Panc1 (cell line): ENCODE data around the gene FEN1. TPM values are rescaled to one million over a fixed set of nuclear protein-coding genes. Genes with fewer than 3 reads are reported as not detected.

Experiments
- ATAC-seq: fragments of 200-7000 bp; cut with Tn5 transposase; 2 replicates; pipeline ENCODE4 v1.9.1; 2020; ENCODE audit warnings: mild to moderate bottlenecking, moderate library complexity
- BruUV-seq: library from RNA; stranded (reverse); fragments of 400-500 nt; replicated peaks from 2 replicates; lab custom pipeline; 2021; lab: Mats Ljungman, UMichigan
- CTCF ChIA-PET: fragments of 300-600 bp; sonication (Branson Sonifier 250); formaldehyde crosslinking; loops from one replicate; lab custom pipeline; 2022; ENCODE audit warnings: antibody characterized with exemption; lab: Charles Lee
- POLR2A ChIA-PET: fragments of 300-600 bp; sonication (Branson Sonifier 250); formaldehyde crosslinking; loops from one replicate; lab custom pipeline; 2022; ENCODE audit warnings: antibody characterized with exemption; lab: Charles Lee
- DNase-seq: peaks from one replicate; pipeline ENCODE4 v3.0.0-alpha.2; 2010; ENCODE audit warnings: low read depth, low spot score
- H3K27ac ChIP-seq: 2 replicates; pipeline ENCODE4 v1.5.1; 2011; ENCODE audit warnings: mild to moderate bottlenecking, low read length, inconsistent platforms
- H3K27me3 ChIP-seq: fragments of 200-500 bp; sonication (Bioruptor generic); 2 replicates; pipeline ENCODE4 v1.6.0; 2014; ENCODE audit warnings: low read length, inconsistent platforms; ENCODE audit not compliant: control insufficient read depth, insufficient read depth
- H3K36me3 ChIP-seq: fragments of 200-500 bp; sonication (Bioruptor generic); 2 replicates; pipeline ENCODE4 v1.5.1; 2014; ENCODE audit warnings: inconsistent platforms, mild to moderate bottlenecking, low read length, moderate library complexity; ENCODE audit not compliant: control insufficient read depth, insufficient read depth
- H3K4me1 ChIP-seq: 2 replicates; pipeline ENCODE4 v1.5.1; 2011; ENCODE audit warnings: inconsistent platforms, mild to moderate bottlenecking, low read length, moderate library complexity; ENCODE audit not compliant: control insufficient read depth, insufficient read depth
- H3K4me3 ChIP-seq, 2 experiments: 2 replicates each; pipeline ENCODE4 v1.5.1; 2011 to 2012; ENCODE audit warnings: low read depth in 2 of 2, low read length in 2 of 2, mild to moderate bottlenecking in 2 of 2, inconsistent platforms in 1 of 2, moderate library complexity in 1 of 2
- H3K9me3 ChIP-seq: fragments of 200-500 bp; sonication (Bioruptor generic); 2 replicates; pipeline ENCODE4 v1.5.1; 2014; ENCODE audit warnings: low read depth, mild to moderate bottlenecking, inconsistent platforms, low read length, moderate library complexity; ENCODE audit not compliant: control insufficient read depth, insufficient read depth
- POLR2AphosphoS5 ChIP-seq: IDR thresholded peaks from 2 replicates; pipeline ENCODE4 v1.6.1; 2012; ENCODE audit warnings: mild to moderate bottlenecking, low read depth, low read length, moderate library complexity
- SIN3A ChIP-seq: IDR thresholded peaks from 2 replicates; pipeline ENCODE4 v1.6.1; 2012; ENCODE audit warnings: low read depth, mild to moderate bottlenecking, low read length, moderate library complexity, borderline replicate concordance; ENCODE audit not compliant: insufficient read depth
- TCF7L2 ChIP-seq: IDR thresholded peaks from 2 replicates; pipeline ENCODE4 v1.6.1; 2011; ENCODE audit warnings: mild to moderate bottlenecking, low read depth, low read length, inconsistent platforms
- in situ Hi-C: cut with HindIII; loops from 2 replicates; pipeline ENCODE4 v1.10.0; 2016; ENCODE audit warnings: low sequenced_read_pairs, low pct_unique_long_range_greater_than_20kb
- intact Hi-C: fragments of 100-400 bp; cut with micrococcal nuclease; formaldehyde crosslinking; loops from one replicate; pipeline ENCODE4 v1.10.0; 2022; ENCODE audit not compliant: unreplicated experiment
- total RNA-seq: library from RNA; stranded (reverse); gene quantifications from one replicate; pipeline ENCODE4 v1.2.1, GENCODE V29; 2021; ENCODE audit not compliant: unreplicated experiment
- TF ChIP-seq, protein P1 (sequence below), 2 experiments: IDR thresholded peaks; 2 replicates each; pipeline ENCODE4 v1.6.1; 2011 to 2012; ENCODE audit warnings: low read depth in 2 of 2, control low read depth in 1 of 2, low read length in 1 of 2, mild to moderate bottlenecking in 1 of 2, moderate library complexity in 1 of 2; ENCODE audit not compliant: insufficient read depth in 1 of 2
- TF ChIP-seq, protein P2 (sequence below): fragments of 450-650 bp; IDR thresholded peaks from 2 replicates; pipeline ENCODE4 v1.5.1; 2017; ENCODE audit warnings: mild to moderate bottlenecking

The FEN1 gene
- total RNA-seq, 1 experiment from 2014 or later = 67.6 TPM

DNA sequence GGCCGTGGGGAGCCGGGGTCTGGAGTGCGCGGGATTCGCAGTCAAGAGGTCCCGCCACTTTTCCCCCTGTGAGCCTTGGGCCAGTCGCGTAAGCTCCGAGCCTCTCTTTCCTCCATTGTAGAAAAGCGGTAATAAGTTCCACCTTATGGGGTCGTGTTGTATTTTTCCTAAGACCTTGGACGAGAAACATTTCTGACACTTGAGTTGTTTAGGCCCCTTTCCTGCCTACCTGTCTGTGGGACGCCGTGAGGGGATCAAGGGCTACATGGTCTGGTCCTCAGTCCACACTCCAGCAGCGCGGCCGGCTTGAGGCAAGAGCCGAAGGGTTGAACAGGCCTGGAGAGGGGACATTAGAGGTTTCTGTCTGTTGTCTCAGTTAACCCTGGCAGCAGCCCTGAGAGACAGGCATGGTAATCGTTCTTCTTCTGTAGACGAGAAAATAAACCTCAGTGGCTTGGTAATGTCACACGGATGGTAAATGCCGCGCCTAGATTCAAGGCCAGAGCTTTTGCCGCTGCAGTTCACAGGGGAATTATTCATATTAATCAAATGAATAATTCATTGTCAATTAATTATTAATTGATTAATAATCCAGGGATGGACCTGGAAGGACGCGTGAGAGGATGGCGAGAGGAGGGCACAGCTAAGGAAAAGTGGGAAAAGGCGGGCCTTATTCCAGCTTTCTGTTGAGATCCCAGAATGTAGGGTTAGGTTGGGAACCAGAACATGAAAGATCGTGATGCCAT lies 545 bp downstream of the FEN1 start:
- peaks cover 9% of the 10 kb centered on the region for H3K4me1 ChIP-seq
- TSS peak; percentile 83 for BruUV-seq
- ChIA-PET CTCF (no interaction called here), POLR2A (interaction anchor here (0.6 to 1.4 kb wide), 3 partner anchors 22 to 426 kb away, joined by 3 to 4 read pairs (median 3); no protein-coding TSS in a partner anchor)
- H3K27ac ChIP-seq = peak overlapping the region; percentile 99
- H3K4me3 ChIP-seq = peak overlapping the region; percentile 99
- in situ Hi-C loops = no loop called here
- no peaks in the 10 kb centered on the region for H3K27me3 ChIP-seq
- H3K9me3 ChIP-seq = no peaks in the 10 kb centered on the region
- H3K36me3 ChIP-seq = peaks cover 7% of the 10 kb centered on the region; the same call in 1 of the 2 replicates
- TF ChIP-seq, protein P1, sequence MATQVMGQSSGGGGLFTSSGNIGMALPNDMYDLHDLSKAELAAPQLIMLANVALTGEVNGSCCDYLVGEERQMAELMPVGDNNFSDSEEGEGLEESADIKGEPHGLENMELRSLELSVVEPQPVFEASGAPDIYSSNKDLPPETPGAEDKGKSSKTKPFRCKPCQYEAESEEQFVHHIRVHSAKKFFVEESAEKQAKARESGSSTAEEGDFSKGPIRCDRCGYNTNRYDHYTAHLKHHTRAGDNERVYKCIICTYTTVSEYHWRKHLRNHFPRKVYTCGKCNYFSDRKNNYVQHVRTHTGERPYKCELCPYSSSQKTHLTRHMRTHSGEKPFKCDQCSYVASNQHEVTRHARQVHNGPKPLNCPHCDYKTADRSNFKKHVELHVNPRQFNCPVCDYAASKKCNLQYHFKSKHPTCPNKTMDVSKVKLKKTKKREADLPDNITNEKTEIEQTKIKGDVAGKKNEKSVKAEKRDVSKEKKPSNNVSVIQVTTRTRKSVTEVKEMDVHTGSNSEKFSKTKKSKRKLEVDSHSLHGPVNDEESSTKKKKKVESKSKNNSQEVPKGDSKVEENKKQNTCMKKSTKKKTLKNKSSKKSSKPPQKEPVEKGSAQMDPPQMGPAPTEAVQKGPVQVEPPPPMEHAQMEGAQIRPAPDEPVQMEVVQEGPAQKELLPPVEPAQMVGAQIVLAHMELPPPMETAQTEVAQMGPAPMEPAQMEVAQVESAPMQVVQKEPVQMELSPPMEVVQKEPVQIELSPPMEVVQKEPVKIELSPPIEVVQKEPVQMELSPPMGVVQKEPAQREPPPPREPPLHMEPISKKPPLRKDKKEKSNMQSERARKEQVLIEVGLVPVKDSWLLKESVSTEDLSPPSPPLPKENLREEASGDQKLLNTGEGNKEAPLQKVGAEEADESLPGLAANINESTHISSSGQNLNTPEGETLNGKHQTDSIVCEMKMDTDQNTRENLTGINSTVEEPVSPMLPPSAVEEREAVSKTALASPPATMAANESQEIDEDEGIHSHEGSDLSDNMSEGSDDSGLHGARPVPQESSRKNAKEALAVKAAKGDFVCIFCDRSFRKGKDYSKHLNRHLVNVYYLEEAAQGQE (IDR thresholded peaks at IDR 0.05; ENCODE audit: insufficient read depth in 1 of 2, low read depth in 2 of 2, low read length in 1 of 2) = no peak
- no peak for TF ChIP-seq TCF7L2
- TF ChIP-seq POLR2AphosphoS5 = no peak
- TF ChIP-seq SIN3A = no peak
- TF ChIP-seq, protein P2, sequence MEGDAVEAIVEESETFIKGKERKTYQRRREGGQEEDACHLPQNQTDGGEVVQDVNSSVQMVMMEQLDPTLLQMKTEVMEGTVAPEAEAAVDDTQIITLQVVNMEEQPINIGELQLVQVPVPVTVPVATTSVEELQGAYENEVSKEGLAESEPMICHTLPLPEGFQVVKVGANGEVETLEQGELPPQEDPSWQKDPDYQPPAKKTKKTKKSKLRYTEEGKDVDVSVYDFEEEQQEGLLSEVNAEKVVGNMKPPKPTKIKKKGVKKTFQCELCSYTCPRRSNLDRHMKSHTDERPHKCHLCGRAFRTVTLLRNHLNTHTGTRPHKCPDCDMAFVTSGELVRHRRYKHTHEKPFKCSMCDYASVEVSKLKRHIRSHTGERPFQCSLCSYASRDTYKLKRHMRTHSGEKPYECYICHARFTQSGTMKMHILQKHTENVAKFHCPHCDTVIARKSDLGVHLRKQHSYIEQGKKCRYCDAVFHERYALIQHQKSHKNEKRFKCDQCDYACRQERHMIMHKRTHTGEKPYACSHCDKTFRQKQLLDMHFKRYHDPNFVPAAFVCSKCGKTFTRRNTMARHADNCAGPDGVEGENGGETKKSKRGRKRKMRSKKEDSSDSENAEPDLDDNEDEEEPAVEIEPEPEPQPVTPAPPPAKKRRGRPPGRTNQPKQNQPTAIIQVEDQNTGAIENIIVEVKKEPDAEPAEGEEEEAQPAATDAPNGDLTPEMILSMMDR = no peak
- intact Hi-C loops = no loop called here
- no peak for DNase-seq
- ATAC-seq = peak; percentile 64

- intact Hi-C loops (no loop called here), in situ Hi-C loops (no loop called here)
- DNase-seq (no peak), ATAC-seq (no peak)
- ChIA-PET POLR2A (interaction anchor here (1.4 kb wide), 1 partner anchor 22 kb away, joined by 3 read pairs; no protein-coding TSS in a partner anchor), CTCF (no interaction called here)
- peak overlapping the region; percentile 99 for H3K27ac ChIP-seq
- no peaks in the 10 kb centered on the region for H3K27me3 ChIP-seq
- BruUV-seq = no TSS peak
- no peak for TF ChIP-seq TCF7L2
- TF ChIP-seq SIN3A = no peak
- TF ChIP-seq, protein P1 (IDR thresholded peaks at IDR 0.05; ENCODE audit: insufficient read depth in 1 of 2, low read depth in 2 of 2, low read length in 1 of 2) = no peak
- TF ChIP-seq, protein P2 = no peak
- peaks cover 7% of the 10 kb centered on the region; the same call in 1 of the 2 replicates for H3K36me3 ChIP-seq
- peak overlapping the region; percentile 99 for H3K4me3 ChIP-seq
- peaks cover 9% of the 10 kb centered on the region for H3K4me1 ChIP-seq
- H3K9me3 ChIP-seq = no peaks in the 10 kb centered on the region
Measured at GRCh38 chr11:61793829-61794204, 1.1 kb downstream of the FEN1 start.
